GM12878 (cell line): Measurements from ENCODE around the gene REEP6. TPM values are rescaled to one million over a fixed set of nuclear protein-coding genes. Genes with fewer than 3 reads are reported as not detected.

Experiments used
- ATAC-seq: fragments of 200-7000 bp; cut with Tn5 transposase; 3 replicates; pipeline ENCODE4 v1.9.1; 2020; ENCODE audit warnings: mild to moderate bottlenecking, moderate library complexity
- BruUV-seq: library from RNA; stranded (reverse); fragments of 400-500 nt; replicated peaks from 2 replicates; lab custom pipeline; 2021; lab: Mats Ljungman, UMichigan
- CTCF ChIA-PET: fragments of 300-600 bp; sonication (Branson Sonifier 250); formaldehyde crosslinking; extraction: SDS; loops from one replicate; lab custom pipeline; 2021; ENCODE audit warnings: inconsistent platforms; lab: Yijun Ruan, JAX
- POLR2A ChIA-PET: fragments of 350-600 bp; formaldehyde crosslinking; extraction: SDS; loops from one replicate; lab custom pipeline; 2021; ENCODE audit warnings: inconsistent platforms; lab: Charles Lee
- RAD21 ChIA-PET: fragments of 300-600 bp; sonication (Branson Sonifier 250); formaldehyde crosslinking; loops from one replicate; lab custom pipeline; 2023; ENCODE audit warnings: antibody characterized with exemption; ENCODE audit not compliant: unreplicated experiment; lab: Charles Lee
- SMC1A ChIA-PET: fragments of 300-600 bp; sonication (Branson Sonifier 250); formaldehyde crosslinking; loops from one replicate; lab custom pipeline; 2023; ENCODE audit not compliant: unreplicated experiment, uncharacterized antibody; lab: Charles Lee
- DNase-seq: peaks from one replicate; pipeline ENCODE4 v3.0.0-alpha.2; 2011; ENCODE audit warnings: low read depth, low spot score
- FAIRE-seq: peaks from 3 replicates; lab custom pipeline; 2011; peaks lifted over from hg19 to GRCh38; lab: Jason Lieb, UNC
- H2AFZ ChIP-seq: 2 replicates; pipeline ENCODE4 v1.6.0; 2011; ENCODE audit warnings: low read depth, low read length, control low read depth; ENCODE audit not compliant: control insufficient read depth
- H3K27ac ChIP-seq: 2 replicates; pipeline ENCODE4 v1.5.1; 2011; ENCODE audit warnings: control low read depth; ENCODE audit not compliant: control insufficient read depth, insufficient read depth
- H3K27me3 ChIP-seq, 2 experiments: replicated peaks in 1 of 2; 2 replicates each; pipeline versions ENCODE4 v1.6.0 to v1.6.1; 2011; ENCODE audit warnings: low read length in 1 of 2; ENCODE audit not compliant: control insufficient read depth in 2 of 2, insufficient read depth in 2 of 2
- H3K36me3 ChIP-seq, 2 experiments: 2 replicates each; pipeline ENCODE4 v1.5.1; 2011; ENCODE audit warnings: low read length in 1 of 2; ENCODE audit not compliant: control insufficient read depth in 2 of 2, insufficient read depth in 2 of 2
- H3K4me1 ChIP-seq: 2 replicates; pipeline ENCODE4 v1.6.1; 2011; ENCODE audit warnings: mild to moderate bottlenecking, low read length, moderate library complexity, mixed read lengths; ENCODE audit not compliant: control insufficient read depth, insufficient read depth
- H3K4me2 ChIP-seq: 2 replicates; pipeline ENCODE4 v1.6.0; 2011; ENCODE audit warnings: control low read depth; ENCODE audit not compliant: control insufficient read depth, insufficient read depth
- H3K4me3 ChIP-seq: fragments of 200-600 bp; sonication (generic); 2 replicates; pipeline ENCODE4 v1.5.1; 2016
- H3K79me2 ChIP-seq: 2 replicates; pipeline ENCODE4 v1.6.0; 2011; ENCODE audit warnings: low read length; ENCODE audit not compliant: control insufficient read depth, insufficient read depth
- H3K9ac ChIP-seq: 2 replicates; pipeline ENCODE4 v1.8.0; 2011; ENCODE audit warnings: low read length, control low read depth, mixed read lengths; ENCODE audit not compliant: control insufficient read depth, insufficient read depth
- H3K9me3 ChIP-seq: replicated peaks from 3 replicates; pipeline ENCODE4 v1.5.1; 2011; ENCODE audit warnings: mild to moderate bottlenecking, low read length; ENCODE audit not compliant: control insufficient read depth, insufficient read depth
- H4K20me1 ChIP-seq: 2 replicates; pipeline ENCODE4 v1.6.0; 2011; ENCODE audit not compliant: control insufficient read depth, insufficient read depth
- BCL11A ChIP-seq: IDR thresholded peaks from 2 replicates; pipeline ENCODE4 v1.6.1; 2011; ENCODE audit warnings: low read depth, low read length
- BCLAF1 ChIP-seq: fragments of 450-650 bp; IDR thresholded peaks from 2 replicates; pipeline ENCODE4 v1.6.1; 2017; ENCODE audit warnings: antibody characterized with exemption, mild to moderate bottlenecking, moderate library complexity
- BRCA1 ChIP-seq: IDR thresholded peaks from 2 replicates; pipeline ENCODE4 v1.6.1; 2011; ENCODE audit warnings: low read depth, low read length, improper control_type of control experiment
- CBFB ChIP-seq: IDR thresholded peaks from 2 replicates; pipeline ENCODE4 v1.6.1; 2016; ENCODE audit warnings: antibody characterized with exemption, low read depth
- CHD2 ChIP-seq: IDR thresholded peaks from 2 replicates; pipeline ENCODE4 v1.6.1; 2011; ENCODE audit warnings: low read depth, low read length, improper control_type of control experiment, borderline replicate concordance
- HSF1 ChIP-seq: fragments of 150-350 bp; IDR thresholded peaks from 2 replicates; pipeline ENCODE4 v1.6.1; 2014; ENCODE audit warnings: mild to moderate bottlenecking, low read depth, low read length
- MYC ChIP-seq: IDR thresholded peaks from 2 replicates; pipeline ENCODE4 v1.6.1; 2011; ENCODE audit warnings: mild to moderate bottlenecking, low read length, moderate library complexity, inconsistent platforms; ENCODE audit not compliant: insufficient read depth, insufficient replicate concordance, insufficient read length, severe bottlenecking
- NR2F1 ChIP-seq: fragments of 450-650 bp; conservative IDR thresholded peaks from 2 replicates; pipeline ENCODE4 v1.6.1; 2017; ENCODE audit warnings: mild to moderate bottlenecking
- PAX5 ChIP-seq: IDR thresholded peaks from 2 replicates; pipeline ENCODE4 v1.6.1; 2011; ENCODE audit warnings: low read depth, low read length, borderline replicate concordance
- SREBF2 ChIP-seq: IDR thresholded peaks from 2 replicates; pipeline ENCODE4 v1.6.1; 2012; ENCODE audit warnings: mild to moderate bottlenecking, low read length
- STAT1 ChIP-seq: fragments of 450-650 bp; conservative IDR thresholded peaks from 2 replicates; pipeline ENCODE4 v1.6.1; 2014; ENCODE audit warnings: antibody characterized with exemption, mild to moderate bottlenecking
- ZBED1 ChIP-seq: IDR thresholded peaks from 2 replicates; pipeline ENCODE4 v1.6.1; 2016; ENCODE audit warnings: borderline replicate concordance
- ZNF622 ChIP-seq: fragments of 450-650 bp; IDR thresholded peaks from 2 replicates; pipeline ENCODE4 v1.6.1; 2017; ENCODE audit warnings: mild to moderate bottlenecking, inconsistent platforms
- WGBS: methylation state at CpG from one replicate; pipeline ENCODE4 v1.1.6; 2016; ENCODE audit warnings: low lambda C conversion rate; ENCODE audit not compliant: insufficient replicate concordance, insufficient coverage; ENCODE audit errors: missing lambda C conversion rate; 5-methylcytosine and 5-hydroxymethylcytosine counted together
- in situ Hi-C: fragments of 300-500 bp; cut with MboI; formaldehyde crosslinking; loops from 9 replicates; pipeline ENCODE4 v1.14.3; 2018; ENCODE audit warnings: mixed read lengths
- intact Hi-C: fragments of 100-400 bp; cut with micrococcal nuclease; formaldehyde crosslinking; loops from one replicate; pipeline ENCODE4 v1.14.2; 2022; ENCODE audit not compliant: unreplicated experiment
- polyA plus RNA-seq, 11 experiments: library from polyadenylated mRNA; depleted of rRNA in 4 of 11; unstranded in 6 of 11; stranded (reverse) in 5 of 11; fragments of >200 nt; fragmentation: Nextera tagmentation in 4 of 11; fragmentation: Illumina TruSeq in 1 of 11; extraction: Ambion mirVana in 4 of 11; extraction: Trizol in 1 of 11; gene quantifications; 1 replicate in 1 of 11; 2 replicates in 10 of 11; pipeline versions ENCODE4 v1.2.1 to v1.2.3, GENCODE V29; 2011 to 2016; ENCODE audit warnings: inconsistent platforms in 2 of 11, missing spikeins in 2 of 11, low read depth in 1 of 11
- total RNA-seq, 4 experiments: library from RNA; depleted of rRNA in 3 of 4; stranded (reverse); fragments of >200 nt in 3 of 4; fragmentation: Illumina TruSeq in 1 of 4; extraction: Trizol in 1 of 4; gene quantifications; 2 replicates each; pipeline versions ENCODE4 v1.2.1 to v1.2.3, GENCODE V29; 2013 to 2021

REEP6 gene
- total and polyA plus RNA-seq, 10 of the 15 experiments (the other 5 are each of a cell fraction or from before 2014, with no cell fraction given), result 0.06 to 1.1 (median 0.39) TPM; not detected in 2

- DNase-seq, result no peak
- no peak overlapping the region for H3K4me2 ChIP-seq
- no peaks in the 10 kb centered on the region; the same call in 1 of the 2 replicates for H3K4me1 ChIP-seq
- no peaks in the 10 kb centered on the region for H3K79me2 ChIP-seq
- no peaks in the 10 kb centered on the region for H3K9me3 ChIP-seq
- ChIA-PET SMC1A (no interaction called here), POLR2A (no interaction called here), CTCF (no interaction called here), RAD21 (no interaction called here)
- no TSS peak for BruUV-seq
- no peaks in the 10 kb centered on the region for H3K36me3 ChIP-seq
- FAIRE-seq, result no peak
- no peaks in the 10 kb centered on the region; a peak in 1 of 4 replicates for H3K27me3 ChIP-seq
- no peak overlapping the region for H3K9ac ChIP-seq
- no peak overlapping the region for H3K4me3 ChIP-seq
- no peak overlapping the region for H2AFZ ChIP-seq
- H3K27ac ChIP-seq, result no peak overlapping the region
- WGBS, result 52% methylated on average over 15 of the region's 15 CpGs
- TF ChIP-seq SREBF2, result no peak
- TF ChIP-seq ZNF622, result no peak
- no peak for TF ChIP-seq CBFB
- no peak for TF ChIP-seq PAX5
- TF ChIP-seq ZBED1, result no peak
- TF ChIP-seq MYC, result no peak
- TF ChIP-seq NR2F1, result no peak
- no peak for TF ChIP-seq BCL11A
- no peak for TF ChIP-seq BCLAF1
- TF ChIP-seq HSF1, result no peak
- TF ChIP-seq STAT1, result no peak
- TF ChIP-seq BRCA1, result no peak
- no peak for TF ChIP-seq CHD2
- H4K20me1 ChIP-seq, result no peaks in the 10 kb centered on the region
- intact Hi-C loops, result no loop called here
- ATAC-seq, result no peak
- in situ Hi-C loops, result no loop called here
Observed at GRCh38 chr19:1494115-1494815, 3.3 kb downstream of the REEP6 start.
